GM18873 (cell line): ENCODE data around the gene FSCN2.

Source experiments
- ATAC-seq: cut with Tn5 transposase; IDR thresholded peaks from one replicate; pipeline ENCODE4 v1.9.1; 2021; ENCODE audit warnings: mild to moderate bottlenecking, moderate library complexity, moderate number of reproducible peaks; ENCODE audit not compliant: unreplicated experiment, low FRiP score

The FSCN2 gene

DNA sequence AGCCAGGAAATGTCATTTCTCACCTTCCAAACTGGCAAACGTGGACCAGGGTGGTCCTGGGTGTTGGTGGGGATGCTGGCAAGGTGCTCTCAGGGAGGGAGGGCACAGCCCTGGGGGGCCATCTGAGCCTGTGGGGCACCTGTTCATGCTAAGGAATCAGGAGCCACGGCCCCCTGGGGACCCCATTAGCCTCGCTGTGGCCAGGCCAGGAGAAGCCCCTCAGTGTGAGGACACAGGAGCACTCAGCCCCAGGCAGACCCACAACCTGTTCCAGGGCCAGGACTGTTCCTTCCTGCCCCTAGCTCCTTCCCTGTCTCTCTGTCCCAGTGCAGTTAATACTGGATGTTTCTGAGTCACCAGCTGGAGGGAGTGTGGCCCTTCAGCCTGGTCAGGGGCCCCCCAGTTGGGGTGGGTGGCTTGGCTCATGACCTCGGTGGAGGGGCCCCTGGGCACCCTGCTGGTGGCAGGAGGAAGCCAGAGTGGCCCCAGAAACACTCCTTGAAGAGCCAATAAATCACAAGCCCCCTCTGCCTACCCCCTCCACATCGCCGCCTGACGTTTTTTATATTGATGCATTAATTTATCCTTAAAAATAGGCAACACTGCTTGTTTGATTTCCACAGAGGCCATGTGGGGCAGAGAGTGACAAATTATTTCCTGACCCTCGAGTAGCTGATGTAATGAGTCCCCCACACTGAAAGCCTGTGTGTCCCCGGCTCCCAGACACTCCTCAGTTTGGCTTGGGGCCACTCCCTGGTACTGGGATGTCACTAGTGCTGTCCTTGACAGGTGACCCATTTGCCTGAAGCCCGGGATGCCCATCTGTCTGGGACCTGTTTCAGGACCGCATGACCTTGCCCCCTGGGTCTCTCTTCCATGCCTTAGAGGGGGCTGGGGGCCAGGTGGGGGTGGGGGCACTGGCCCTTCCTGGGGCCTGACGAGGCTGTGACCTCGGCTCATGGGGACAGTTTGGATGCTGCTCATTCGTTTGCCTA, 37.9 kb upstream of the FSCN2 start:
- no peak for ATAC-seq

DNA sequence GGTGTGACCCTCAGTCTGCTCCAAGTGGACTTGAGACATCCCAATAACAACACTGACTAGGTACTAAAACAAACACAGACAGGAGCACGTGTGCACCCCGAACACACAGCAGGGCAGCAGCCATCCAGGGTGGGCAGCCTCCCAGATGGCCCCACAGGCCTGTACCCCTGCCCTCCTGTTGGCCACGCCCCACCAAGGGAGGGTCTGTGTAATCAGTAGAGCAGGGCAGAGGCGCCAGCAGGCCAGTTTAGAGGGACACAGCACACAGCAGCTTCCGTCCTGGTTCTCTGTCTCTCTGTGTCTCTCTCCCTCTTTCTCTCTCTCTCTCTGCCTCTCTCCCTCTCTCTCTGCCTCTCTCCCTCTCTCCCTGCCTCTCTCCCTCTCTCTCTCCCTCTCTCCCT, 37.0 kb upstream of the FSCN2 start:
- no peak for ATAC-seq

DNA sequence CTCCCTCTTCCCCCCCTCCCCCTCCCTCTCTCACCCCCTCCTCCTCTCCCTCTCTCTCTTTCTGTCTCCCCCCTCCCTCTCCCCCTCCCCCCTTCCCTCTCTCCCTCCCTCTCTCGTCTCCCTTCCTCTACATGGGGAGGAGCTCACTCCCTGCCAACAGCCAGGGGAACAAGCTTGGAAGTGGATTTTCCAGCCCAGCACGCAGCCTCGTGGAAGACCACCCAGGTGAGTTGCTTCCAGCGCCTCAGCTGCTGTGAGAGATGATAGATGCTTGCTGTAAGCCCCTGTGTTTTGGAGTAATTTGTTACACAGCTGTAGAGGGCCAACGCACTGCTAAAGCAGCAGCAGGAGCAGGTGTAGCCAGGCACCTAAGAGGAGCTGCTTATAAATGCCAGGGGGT, 36.4 kb upstream of the FSCN2 start:
- no peak for ATAC-seq

DNA sequence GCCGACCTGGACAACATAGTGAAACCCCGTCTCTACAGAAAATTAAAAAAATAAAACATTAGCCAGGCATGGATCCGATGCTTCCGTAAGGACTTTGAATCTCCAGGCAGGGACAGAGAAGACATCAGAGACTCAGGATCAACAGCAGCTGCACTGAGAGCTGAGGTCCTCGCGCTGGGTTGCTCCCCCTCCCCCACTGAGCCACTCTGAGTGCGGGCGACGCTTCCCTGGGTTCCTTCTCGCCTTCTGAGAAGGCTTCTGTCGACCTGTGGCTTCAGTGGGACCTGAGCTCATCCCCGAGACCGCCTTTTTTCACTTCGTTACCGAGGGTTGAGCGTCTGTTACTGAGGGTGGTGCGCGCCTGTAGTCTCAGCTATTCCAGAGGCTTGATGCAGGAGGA, 36.0 kb upstream of the FSCN2 start:
- ATAC-seq, result no peak

DNA sequence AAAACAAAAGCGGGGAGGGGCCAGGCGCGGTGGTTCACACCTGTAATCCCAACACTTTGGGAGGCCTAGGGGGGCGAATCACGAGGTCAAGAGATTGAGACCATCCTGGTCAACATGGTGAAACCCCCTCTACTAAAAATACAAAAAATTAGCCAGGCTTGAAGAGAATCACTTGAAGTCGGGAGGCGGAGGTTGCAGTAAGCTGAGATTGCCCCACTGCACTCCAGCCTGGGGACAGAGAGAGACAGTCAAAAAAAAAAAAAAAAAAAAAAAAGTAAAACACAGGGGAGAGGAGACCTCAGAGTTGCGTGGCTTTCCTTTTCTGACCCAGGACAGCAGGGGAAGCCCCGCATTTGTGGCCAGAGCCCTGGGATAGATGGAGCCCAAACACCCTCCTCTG, 35.5 kb upstream of the FSCN2 start:
- ATAC-seq, result no peak

DNA sequence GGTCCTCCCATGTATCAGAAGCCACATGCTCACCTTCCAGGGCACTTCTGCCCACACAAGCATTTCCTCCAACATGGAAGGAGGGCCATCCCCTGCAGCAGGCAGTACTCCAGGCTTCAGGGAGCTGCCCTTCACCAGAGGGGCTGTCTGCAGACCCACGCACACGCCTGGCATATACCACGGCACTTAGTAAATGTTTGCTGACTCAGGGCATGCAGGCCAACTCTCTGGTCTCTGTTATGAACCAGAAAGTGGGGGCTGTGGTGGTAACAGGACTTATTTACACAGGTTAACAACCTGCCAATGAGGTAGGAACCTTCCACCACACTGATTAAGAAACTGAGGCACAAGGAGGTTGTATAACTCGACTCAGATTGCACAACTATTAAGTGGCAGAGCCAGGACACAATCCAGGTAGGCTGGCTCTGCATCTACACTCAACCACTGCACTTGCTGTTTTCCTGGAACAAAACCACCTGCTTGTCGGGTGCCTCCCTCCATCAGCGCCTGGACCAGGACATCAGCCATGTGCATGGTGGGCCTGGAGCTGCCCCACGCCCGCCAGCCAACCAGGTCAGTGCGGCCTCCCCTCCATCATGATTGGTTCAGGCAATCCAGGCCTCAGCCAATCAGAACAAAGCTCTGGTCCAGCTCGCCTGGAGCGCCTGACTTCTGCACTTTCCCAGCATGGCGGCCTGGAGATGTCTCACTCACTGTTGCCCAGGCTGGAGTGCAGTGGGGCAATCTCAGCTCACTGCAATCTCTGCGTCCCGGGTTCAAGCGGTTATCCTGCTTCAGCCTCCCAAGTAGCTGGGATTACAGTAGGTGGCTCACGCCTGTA, 34.8 kb upstream of the FSCN2 start:
- ATAC-seq, result no peak

DNA sequence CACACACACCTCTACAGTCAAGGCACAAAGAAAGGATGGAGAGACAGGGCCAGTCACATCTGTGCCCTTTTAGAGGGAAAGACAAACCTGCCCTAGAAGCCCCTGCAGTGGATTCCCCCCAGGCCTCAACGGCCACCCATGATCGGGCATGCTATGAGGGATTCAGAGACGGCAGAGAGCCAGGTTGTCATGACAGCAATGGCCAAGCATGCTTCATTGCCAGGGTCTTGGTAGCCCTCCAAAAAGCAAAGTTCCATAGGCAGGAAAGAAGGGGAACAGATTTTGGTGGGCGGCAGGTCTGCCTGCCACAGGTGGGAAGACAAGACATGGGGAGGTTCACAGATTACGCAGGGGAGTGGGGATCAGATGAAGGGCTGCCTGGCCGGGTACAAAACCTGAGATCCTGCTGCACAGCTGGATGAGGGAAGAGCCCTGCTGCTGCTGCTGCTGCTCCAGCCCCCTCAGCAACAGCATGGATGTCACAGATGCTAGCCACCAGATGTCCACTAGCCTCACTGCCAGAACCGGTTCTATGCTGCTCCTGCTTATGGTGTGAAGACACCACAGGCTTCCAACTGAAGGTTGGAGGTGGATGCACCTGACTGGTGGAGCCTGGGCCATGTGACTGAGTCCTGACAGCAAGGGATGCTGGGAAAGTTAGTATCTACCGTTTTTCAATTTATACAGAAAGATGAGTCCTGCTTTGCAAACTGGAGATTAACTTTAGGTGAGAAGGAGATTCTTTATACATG, 33.4 kb upstream of the FSCN2 start:
- no peak for ATAC-seq

DNA sequence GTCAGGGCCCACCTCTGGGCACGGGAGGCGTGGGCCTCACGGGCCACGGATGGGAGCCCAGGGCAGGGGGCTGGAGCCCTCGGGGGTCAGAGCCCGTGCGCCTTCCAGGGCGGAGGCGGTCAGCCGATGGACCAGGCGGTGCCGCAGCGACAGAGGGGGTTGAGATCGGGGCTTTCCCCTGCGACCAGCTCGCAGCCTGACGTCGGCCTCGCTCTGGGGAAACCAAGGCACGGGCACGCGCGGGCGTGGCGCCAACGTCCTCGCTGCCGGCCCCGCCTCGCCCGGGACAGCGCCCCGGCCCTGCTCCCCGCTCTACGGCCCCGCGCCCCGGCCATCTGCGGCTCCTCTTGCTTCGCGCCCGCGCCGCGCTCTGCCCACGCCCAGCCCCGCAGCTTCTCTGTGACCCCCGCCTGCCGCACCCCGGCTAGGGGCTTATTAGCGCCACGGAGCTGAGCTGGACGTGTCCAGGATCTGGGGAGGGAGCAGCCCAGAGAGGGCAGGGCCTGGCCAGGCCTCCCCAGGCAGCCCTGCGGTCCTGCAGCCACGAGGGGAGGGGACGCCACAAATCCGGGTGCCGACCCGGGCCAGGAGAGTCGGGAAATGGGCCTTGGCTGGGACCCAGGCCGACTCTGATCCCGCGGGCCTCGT, 29.1 kb upstream of the FSCN2 start:
- ATAC-seq, result no peak

DNA sequence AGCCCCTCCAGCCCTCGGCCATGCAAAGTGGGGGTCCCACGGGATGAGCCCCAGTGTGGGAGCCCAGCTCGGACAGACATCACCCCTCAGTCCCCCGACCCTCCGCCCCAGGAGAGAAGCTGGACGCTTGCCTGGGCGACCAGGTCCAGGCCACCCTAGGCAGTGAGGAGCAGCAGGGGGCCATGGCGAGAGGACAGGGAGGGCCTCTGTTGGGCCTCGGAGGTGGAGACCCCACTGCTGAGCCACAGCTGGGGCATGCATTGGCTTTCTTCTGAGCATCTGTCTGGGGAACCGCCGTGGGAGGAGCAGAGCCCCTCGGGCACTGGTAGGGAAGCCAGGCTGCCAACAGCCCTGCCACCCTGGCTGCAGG, 28.6 kb upstream of the FSCN2 start:
- no peak for ATAC-seq

DNA sequence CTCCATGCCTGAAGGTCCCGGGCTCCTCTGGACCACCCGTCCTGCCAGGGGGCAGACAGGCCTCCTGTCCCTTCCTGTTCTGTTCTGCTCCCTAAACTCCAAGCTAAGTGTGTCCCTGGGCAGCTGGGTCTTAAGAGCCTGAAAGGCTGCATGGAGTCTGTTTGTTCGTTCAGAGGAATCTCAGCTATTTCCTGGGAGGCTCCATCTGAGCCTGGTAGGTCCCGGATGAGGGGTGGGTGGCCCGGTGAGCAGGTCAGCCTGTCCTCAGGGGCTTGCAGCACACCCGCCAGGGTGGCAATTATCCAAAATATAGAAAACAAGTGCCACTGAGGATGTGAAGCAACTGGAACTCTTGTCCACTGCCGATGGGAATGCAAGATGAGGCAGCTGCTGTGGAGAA, 28.1 kb upstream of the FSCN2 start:
- ATAC-seq, result no peak

DNA sequence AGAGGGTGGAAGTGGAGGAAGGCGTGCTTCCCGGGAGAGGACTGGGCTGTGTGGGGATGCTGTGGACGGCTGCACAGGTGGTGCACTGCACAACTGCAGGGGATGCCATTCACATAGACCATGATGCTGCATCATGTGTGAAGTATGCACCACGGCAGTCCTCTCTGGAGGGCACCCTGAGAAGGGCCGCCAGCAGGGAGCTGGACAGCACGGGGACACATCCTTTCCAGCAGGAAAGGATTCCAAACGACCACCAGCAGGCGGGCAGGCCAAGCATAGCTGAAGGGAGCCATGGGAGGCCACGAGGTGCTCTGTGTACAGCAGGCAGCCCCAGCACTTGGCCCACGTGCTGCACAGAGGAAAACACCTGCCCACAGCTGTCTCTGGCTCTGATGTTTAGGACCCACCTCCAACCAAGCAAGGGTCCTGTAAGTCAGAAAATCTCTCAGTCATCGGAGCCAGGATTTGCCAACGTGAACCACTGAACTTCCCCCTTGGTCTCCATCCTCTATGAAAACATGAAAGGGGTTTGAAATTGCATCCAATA, 25.6 kb upstream of the FSCN2 start:
- no peak for ATAC-seq

DNA sequence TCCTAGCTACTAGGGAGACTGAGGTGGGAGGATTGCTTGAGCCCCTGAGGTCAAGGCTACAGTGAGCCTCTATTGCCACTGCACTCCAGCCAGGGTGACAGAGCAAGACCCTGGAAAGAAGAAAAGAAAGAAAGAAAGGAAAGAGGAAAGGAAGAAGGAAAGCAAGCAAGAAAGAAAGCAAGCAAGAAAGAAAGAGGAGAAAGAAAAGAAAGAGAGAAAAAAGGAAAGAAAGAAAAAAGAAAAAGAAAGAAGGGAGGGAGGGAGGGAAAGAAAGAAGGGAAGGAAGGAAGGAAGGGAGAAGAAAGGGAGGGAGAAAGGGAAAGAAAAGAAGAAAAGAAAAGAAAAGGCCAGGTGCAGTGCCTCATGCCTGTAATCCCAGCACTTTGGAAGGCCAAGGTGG, 24.6 kb upstream of the FSCN2 start:
- ATAC-seq, result no peak

DNA sequence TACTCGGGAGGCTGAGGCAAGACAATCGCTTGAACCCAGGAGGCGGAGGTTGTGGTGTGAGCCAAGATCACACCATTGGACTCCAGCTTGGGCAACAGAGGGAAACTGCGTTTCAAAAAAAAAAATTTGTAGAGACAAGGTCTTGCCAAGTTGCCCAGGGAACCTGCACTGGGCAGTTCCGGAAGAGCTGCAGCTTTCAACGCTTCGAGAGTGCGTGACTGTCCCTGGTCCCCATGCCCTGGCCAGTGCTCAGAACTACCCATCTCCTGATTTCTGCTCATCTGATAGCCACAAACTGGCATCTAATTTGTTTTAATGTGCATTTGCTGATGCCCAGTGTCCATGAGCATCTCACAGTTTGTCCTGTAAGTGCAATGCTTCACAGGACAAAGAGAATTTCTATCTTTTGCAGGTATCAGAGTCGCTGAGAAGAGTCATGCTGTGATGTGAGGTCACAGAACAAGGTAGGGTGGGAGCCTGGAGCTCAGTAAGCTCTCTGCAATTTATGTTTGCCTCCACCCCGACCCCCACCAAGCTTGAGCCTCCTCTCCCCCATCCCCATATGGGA, 19.5 kb upstream of the FSCN2 start:
- ATAC-seq, result no peak

DNA sequence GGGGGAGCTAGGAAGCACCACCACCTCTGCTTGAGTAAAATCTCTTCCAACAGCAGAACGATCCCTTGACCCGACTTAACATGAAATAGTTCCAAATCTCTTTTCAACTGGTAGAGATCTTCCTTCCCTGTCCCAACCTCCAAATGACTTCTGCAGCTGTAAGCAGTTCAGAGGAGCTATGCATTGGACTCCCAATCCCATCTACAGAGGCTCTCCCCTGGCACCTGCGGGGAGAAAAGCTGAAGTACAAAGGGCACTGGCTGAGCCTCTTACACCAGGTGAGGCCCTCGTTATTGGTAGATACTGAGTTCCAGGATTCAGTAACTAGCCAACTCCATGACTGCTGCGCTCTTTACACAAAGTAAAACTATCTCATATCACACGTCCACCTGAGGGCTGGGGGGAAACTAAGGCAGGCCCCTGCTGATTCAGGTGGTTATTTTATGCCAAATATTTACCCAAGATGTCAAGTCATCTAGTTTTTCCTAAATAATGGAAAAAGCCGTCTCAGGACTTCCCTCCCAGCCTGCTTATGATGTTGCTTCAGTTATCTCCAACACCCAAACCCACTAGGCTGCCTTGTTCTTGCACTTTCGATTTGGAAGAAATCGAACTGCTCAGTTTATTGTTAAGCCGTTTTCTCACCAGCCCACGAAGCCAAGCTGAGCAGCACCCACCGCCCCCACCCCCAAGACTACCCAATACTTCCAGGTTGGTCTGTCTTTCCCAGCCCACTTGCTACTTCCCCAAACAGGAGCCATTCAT, 18.8 kb upstream of the FSCN2 start:
- no peak for ATAC-seq

DNA sequence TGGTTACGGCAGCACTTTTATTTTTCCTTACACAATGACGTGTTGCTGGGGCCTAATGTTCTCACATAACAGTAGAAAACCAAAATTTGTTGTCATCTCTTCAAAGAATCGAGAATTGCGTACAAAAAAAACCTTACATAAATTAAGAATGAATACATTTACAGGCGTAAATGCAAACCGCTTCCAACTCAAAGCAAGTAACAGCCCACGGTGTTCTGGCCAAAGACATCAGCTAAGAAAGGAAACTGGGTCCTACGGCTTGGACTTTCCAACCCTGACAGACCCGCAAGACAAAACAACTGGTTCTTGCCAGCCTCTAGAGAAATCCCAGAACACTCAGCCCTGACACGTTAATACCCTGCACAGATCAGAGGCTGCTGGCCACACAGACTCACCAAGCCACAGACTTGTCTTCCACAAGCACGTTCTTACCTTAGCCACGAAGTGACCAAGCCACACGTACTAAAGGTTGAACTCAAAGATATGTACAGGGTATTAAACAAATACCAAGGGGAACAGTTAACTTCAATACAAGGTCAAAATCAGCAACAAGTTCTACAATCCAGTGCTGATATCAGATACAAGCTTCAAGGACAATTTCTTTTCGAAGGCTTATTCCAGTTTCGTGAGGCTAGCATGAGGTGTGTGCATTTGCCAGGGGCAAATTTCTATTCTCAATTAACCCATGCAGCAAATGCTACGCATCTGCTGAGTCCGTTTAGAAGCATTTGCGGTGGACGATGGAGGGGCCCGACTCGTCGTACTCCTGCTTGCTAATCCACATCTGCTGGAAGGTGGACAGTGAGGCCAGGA, 18.0 kb upstream of the FSCN2 start:
- ATAC-seq, result no peak

DNA sequence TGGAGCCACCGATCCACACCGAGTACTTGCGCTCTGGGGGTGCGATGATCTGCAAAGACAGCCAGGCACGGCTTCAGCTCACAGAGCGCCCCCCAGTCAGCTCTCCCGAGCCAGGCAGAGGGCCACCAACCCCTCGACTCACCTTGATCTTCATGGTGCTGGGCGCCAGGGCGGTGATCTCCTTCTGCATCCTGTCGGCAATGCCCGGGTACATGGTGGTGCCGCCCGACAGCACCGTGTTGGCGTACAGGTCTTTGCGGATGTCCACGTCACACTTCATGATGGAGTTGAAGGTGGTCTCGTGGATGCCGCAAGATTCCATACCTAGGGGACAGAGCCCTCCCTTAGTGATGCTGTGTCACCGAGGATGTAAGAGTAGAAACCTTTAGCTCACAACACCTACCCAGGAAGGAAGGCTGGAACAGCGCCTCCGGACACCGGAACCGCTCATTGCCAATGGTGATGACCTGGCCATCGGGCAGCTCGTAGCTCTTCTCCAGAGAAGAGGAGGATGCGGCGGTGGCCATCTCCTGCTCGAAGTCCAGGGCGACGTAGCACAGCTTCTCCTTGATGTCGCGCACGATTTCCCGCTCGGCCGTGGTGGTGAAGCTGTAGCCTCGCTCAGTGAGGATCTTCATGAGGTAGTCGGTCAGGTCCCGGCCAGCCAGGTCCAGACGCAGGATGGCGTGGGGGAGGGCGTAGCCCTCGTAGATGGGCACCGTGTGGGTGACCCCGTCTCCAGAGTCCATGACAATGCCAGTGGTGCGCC, 17.2 kb upstream of the FSCN2 start:
- ATAC-seq, result no peak

DNA sequence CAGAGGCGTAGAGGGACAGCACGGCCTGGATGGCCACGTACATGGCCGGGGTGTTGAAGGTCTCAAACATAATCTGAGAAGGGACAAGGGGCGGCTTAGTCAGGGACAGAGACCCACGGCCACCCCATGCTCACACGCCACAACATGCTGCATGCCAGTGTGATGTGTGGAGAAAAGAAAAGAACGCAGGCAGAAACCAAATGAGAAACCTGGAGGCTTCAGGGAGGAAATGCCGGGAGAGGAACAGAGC, 16.7 kb upstream of the FSCN2 start:
- ATAC-seq, result no peak
